ENCODE results near the gene DNAJB8.

Gene DNAJB8

DNA sequence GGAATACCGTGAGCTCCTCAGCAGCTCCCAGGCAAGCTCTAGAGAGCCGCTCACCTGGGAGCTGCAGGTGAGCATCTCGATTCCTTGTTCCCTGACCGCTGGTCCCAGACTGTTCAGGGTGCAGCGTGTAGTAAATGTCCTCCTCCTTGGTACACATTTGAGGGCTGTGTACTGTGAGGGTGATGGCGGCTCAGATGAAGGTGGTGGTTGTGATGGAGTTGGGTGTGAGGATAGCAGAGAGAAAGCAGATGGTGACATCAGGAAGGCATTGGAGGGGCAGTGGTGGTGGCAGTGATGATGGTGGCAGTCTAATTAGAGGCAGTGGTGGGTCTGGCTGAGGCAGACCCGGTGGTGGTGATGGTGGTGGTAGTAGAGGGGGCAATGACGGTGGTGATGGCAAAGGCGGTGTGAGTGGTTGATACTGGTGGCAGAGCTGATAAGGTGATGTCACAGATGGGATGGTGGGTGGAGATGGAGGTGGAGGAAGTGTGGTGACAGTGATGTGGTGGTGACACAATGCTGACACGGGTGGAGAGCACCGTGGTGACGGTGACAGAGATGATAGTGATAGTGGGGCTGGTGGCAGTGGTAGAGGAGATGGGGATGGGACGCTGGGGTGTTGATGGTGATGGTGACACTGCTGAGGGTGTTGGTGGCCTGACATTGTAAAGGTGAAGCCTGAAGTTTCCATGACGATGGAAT, at the start of gene DNAJB8:
DNAJB8 (minus strand) TSS at position 51 of the 702 bp plus-strand sequence. CDS start 3,645 bp downstream, outside the sequence.
- DNase-seq: peak in 1 of 2 experiments; percentile 24

DNA sequence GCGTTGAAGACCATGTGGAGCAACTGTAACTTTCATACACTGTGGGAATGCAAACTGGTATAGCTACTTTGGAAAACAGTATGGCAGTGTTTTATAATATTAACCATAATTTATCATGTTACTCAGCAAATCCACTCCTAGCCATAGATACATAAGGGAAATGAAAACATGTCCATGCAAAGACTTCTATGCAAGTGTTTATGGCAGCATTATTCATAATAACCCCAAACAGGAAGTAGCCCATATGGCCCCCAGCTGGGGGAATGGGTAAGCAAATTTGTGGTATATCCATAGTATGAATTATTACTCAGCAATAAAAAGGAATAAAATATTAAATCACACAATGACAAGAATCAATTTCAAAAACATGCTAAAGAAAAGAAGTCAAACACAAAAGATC, 49.3 kb upstream of the DNAJB8 start:
- no peak for DNase-seq

DNA sequence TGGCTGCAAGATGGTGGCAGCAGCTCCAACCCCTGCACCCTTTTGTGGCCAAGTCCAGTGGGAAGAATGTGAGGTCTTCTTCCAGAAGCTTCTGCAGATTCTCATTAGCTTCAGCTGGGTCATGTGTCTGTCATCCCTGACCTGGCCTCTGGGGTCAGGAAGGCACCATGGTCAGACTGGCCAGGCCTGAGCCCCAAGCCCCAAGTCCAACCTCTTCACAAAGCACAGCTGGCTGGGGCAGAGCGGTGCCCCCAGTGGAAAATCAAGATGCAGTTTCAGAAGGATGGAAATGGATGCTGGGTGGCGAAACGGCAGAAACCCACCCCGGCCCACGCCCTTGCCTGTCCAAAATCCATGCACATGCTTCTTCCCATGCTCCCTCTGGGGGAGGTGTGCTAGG, 42.2 kb upstream of the DNAJB8 start:
- DNase-seq: no peak

DNA sequence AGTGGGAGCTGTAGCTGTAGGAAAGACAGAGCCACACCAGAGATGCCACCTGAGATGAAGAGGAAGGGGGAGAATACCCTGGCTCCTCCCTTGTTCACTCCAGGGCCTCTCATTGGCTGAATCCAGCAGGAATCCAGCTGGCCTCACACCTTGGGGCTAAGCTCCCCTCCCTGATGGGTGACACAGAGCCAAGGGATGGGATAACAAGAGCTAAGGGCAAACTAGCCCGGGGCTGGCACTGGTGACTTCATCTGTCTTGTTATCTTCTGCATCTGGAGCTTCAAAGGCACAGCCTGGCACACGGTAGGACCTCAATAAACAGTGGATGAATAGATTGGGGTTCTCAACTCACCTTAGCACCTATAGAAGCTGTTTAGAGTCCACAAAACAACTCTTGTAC, 40.1 kb upstream of the DNAJB8 start:
- no peak for DNase-seq

DNA sequence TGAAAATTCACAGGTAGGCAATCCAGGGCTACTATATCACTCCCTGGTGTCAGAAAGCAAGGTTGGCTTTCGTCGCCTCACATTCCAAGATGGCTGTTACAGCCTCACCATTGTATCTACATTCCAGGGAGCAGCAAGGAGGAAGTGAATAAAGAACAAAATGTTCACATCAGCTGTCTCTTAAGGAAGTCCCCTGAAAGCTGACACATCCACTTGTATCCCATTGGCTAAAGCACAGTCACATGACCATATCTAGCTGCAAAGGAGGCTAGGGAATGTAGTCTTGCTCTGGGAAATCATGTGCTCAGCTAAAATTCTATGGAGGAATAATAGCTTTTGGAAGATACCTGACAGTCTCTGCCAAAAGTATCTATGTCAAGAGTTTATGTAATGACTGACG, 39.1 kb upstream of the DNAJB8 start:
- DNase-seq: no peak

DNA sequence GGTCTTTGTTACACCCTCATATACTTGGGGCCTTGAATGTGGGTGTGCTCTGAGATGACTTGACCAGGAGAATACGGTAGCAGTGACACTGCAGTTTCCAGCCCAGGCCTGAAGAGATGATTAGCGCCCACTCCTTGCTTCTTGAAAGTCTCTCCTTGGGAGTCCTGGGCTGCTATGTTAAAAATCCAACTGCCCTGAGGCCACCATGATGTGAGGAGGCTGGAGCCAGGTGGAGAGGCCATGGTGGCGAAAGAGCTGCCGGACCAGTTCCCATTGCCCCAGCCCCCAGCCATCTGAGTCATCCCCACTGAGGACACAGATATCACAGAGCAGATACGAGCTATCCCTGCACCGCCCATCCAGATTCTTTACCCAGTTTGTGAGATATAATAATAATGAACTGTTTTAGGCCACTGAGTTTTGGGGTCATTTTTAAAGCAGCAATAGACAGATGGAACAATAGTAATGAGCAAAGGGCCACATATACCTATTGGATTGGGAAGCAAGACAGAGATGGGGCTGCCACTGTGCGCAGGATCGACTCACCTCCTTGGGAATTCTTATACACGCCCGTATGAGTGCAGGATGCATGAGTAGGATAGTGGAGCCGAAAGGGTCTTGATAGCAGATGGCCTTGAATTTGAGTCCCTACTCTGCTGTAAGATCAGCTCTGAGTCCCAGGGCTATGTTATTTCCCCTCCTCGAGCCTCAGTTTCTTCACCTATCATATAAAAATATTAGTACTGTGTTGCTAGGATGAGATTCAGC, 38.5 kb upstream of the DNAJB8 start:
- DNase-seq: no peak

DNA sequence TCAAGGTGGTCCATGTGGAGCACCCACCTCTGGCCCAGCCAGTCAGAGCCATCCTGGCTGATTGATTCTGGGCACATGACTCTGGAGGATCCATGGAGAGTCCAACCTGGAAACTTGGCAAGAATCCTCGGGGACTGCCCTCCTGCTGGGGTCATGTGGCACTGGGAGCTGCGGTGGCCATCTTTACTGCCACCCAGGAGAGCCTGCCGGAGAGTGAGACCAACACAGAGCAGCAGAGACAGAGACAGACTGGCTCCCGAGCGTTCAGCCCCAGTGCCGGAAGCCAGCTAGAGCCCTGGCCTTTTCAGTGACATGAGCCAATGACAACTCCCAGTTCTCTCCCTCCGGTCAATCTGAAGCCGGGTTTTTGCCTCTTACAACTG, 37.8 kb upstream of the DNAJB8 start:
- no peak for DNase-seq

DNA sequence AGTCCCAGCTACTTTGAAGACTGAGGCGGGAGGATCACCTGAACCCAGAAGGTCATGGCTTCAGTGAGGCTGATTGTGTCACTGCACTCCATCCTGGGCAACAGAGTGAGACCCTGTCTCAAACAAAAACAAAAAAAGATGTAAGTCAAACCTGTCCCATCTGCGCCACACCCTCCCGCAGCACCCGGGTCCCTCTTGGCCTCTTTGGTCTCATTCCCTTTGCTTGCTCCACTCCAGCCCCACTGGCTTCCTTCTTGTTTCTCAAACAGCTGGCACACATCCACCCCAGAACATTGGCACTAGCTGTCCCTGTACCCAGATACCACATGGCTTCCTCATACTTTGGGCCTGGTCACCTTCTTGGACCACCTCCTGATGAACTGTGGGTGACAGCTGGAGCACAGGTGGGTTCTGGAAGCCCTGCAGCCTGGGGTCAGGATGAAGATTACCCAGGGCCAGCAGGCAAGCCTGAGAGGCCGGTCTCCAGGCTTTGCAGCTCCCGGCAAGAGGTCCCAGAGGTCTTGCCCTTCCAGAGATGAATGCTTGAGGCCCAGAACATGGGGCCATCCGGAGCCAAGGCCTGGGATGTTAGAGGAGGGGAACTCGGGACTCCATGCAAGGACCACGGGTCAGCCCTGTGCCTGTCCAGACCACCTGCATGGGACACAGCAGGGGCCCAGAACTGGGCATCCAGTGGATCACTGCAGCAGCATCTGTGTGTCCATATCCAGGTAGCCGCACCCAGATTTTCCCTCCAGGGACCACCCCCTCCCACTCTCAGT, 37.3 kb upstream of the DNAJB8 start:
- no peak for DNase-seq

DNA sequence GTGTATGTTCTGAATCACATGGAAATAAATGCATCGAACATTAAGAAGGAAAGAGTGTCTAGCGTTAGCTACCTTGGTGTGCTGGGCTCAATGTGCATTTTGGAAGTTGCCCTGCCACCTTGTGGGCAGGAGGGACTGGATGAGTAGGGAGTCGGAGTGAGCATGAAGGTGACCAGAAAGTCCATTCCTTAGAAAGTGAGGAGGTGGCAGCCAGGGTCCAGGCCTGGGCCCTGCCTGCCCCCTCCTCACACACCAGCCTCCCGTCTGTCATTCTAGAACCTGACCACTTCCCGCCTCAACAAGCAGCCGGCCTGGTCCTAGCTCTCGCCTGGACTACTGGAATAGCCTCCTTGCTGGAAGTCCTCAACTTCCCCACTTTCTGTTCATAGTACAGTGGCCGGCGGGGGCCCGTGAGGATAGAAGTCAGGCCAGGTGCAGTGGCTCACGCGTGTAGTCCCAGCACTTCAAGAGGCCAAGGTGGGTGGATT, 36.5 kb upstream of the DNAJB8 start:
- no peak for DNase-seq

DNA sequence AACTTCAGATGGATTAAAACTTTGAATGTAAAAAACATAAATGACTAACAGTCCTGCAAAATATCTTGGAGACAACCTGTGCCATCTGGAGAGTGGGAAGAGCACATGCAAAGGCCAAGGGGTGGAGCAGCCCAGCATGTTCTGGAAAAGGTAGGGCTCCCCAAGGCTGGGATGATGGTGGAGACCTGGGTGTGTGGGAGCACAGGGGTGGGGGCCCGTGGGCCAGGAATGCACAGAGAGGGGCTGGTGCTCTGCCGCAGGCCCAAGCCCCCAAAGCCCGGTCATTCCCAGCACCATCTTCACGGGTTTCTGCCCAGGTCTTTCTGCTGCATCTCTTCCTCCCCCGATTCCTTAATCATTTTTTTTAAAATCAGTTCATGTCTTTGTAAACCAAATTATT, 36.0 kb upstream of the DNAJB8 start:
- no peak for DNase-seq

DNA sequence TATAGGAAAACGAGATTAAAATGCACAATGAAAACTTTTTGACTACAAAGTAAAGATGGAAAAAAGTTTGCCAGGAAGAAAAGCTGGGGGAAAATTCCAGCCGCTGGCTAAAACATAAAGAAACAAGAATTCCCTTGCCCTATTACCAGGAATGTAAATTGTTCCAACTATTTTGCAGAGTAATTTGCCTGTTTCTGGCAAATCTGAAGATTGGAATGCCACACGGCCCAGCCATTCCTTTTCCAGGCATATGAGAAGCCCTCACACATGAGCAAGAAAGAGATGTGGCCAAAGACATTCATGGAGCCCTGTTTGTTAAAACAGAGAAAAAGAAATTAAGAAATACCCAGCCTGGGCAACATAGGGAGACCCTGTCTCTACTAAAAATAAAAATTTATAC, 34.7 kb upstream of the DNAJB8 start:
- DNase-seq: no peak

DNA sequence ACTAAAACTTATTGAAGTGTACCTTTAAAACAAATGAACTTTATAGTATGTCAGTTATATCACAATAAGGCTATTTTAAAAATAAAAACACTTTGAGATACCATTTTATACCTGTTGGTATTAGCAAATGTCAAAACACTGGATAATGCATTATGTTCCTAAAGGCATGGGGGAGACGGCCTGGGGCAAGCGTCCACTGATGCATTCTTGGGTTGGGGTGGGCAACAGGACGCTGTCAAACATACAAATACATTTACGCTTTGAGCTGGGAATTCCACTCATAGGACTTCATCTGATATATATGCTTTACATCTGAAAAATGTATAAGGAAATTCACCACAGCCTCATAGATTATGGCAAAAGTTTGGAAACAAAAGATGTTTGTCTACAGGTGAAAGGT, 33.9 kb upstream of the DNAJB8 start:
- no peak for DNase-seq

DNA sequence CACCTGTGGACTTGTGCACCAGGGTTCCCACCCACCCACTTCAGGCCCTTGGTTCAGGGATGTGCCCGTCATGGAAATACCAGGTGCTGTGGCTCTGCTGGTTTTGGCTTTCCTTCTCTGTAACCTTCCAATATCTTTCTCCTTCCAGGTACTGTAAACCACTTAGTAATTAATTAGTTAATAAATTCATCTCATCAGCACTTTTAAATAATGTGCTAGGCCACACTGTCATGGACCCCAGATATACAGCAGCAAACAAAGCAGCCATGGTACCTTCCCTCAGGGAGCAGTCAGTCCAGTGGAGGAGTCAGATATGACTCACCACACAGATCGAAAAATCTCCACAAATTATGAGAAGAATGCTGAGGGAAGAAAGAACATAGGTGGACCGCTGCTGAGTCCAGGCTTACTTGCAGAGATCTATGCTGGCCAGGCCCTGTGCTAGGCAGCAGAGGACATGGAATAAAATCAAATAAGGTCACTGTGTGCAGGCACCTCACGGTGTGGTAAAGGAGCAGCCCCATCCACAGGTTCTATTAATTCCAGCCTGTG, 33.1 kb upstream of the DNAJB8 start:
- no peak for DNase-seq

DNA sequence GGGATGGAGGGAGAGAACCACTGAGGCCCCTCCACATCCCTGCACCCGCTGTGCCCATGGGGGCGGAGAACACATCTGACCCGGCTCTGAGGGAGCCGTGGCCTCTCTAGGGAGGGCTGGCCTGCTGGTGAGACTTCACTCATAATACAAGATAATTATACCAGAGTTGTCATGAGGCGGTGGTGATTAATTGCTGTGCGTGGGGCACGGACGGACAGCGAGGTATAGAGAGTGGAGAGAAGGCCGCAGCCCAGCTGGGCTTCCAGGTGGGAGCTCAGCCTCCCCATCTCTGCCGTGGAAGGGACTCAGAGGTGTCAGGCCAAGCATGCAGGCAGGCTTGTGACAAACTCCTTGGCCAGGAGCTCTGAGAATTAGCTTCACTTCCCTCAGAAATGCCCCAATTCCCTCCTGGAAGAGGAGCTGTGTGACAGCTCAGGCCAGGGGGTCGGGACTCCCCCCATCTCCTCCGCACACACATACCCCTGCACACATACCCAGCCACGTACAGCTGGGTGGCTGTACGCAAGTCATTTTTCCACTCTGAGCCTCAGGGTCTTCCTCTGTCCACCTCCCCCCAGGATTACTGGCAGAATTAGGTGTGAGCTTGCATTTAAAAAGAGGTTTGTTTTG, 32.3 kb upstream of the DNAJB8 start:
- DNase-seq: no peak

DNA sequence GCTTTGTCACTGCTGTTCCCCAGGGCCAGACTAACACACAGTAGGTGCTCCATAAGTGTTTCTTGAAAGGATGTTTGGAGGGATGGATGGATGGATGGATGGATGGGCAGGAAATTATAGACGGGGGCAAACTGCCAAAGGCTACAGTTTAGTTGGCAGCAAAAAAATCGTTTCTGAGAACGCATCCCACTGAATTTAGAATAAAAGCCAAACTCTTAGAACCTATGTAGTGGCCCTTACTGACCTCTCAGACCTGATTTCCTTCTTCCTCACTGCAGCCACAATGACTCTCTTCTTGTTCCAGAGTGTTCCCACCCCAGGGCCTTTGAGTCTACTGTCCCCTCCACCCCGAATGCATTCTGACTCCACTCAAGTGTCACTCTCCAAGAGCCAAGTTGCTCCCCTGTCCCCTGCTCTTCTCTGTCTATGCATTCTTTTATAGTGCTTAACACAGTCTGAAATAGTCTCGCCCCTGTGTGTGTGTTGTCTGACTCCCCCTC, 31.5 kb upstream of the DNAJB8 start:
- no peak for DNase-seq

DNA sequence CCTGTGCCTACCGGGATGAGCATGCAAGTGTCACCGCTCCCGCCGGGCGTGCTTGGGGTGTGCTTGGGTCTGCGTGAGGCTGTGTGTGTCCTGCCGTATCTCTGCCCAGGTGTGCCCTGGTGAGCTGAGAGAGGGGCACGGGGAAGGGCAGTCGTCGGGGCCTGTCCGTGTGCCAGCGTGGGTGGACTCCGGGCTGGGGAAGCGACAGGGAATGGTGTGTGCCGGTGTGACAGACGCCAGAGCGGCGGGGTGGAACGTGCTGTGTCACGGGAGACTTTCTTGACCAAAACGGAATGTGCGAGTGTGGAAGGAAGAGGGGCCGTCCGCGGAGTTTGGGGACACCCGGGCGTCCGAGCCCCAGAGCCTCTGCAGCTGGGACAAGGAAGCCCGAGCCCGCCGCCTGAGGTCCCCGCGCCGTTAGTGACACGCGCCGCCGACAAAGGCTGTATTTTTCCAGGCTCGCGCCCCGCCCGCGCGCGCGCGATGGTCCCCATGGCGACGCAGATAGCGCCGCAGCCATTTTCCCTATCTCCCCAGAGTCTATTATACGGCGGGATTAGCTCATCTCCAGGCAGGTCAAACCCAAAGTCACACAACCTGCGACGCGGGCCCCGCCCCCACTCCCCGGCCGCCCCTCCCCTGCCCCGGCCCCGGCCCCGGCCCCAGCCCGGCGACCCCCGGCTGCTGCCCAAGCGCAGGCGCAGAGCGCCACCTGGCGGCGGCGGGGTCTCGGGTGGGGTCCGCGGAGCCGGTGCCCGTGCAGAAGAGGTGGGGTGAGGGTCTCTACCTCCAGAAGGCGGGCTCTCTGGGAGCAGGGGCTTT, 30.8 kb upstream of the DNAJB8 start:
- DNase-seq: peak; percentile 74 to 78

DNA sequence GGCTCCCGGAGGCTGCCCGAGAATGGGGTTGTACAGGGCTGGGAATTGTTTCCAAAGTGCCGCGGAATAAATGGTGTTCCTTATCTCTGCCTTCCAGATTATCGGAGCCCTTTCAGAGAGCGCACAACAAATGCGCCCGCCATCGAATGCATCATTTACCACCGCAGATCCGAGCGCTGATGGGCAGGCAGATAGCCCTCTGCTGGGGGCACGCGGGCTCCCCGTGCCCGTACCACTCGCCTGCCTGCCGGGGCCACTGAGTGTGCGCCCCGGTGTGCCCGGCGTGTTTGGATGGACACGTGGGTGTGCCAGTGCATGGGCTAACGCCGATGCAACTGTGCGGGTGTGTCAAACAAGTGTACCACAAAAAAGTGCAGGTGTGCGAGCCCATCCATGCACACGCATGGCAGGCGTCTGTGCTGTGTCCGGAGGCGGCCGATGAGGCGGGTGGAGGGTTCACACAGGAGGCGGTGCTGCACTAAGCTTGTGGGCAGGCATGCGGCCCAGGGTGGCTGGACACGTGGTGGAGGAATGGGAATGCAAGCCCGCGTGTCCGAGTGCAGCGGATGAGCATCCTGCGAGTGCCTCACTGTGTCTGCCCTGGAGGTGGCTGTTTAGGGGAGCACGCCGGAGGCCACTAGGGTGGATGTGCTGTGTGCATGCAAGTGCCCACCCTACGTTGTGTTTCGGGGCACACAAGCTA, 30.1 kb upstream of the DNAJB8 start:
- no peak for DNase-seq

DNA sequence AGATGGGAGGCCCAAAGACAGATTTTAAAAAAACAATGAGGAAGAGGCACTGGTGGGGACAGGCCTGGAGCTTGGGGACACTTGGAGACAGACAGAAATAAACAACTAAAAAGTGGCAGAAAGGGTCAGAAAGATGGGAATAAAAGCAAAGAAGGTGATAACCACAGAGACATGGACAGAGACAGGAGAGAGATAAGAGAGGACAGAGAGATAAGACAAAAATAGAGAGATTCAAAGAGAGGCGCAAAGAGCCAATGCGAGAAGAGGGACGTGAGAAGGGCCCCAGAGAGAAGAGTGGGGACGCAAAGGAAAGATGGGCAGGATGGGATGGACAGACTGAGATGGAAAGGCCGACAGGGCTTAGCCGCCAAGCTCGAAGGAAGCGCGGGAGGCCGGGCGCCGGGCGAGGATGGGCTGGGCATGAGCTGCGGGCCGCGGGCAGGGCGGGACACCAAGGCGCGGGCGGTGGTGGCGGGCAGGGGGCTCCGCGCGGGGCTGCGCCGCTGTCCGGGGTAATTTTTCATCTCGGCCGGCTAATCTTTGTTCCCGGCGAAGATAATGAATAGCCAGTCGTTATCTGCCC, 29.4 kb upstream of the DNAJB8 start:
- DNase-seq: no peak

DNA sequence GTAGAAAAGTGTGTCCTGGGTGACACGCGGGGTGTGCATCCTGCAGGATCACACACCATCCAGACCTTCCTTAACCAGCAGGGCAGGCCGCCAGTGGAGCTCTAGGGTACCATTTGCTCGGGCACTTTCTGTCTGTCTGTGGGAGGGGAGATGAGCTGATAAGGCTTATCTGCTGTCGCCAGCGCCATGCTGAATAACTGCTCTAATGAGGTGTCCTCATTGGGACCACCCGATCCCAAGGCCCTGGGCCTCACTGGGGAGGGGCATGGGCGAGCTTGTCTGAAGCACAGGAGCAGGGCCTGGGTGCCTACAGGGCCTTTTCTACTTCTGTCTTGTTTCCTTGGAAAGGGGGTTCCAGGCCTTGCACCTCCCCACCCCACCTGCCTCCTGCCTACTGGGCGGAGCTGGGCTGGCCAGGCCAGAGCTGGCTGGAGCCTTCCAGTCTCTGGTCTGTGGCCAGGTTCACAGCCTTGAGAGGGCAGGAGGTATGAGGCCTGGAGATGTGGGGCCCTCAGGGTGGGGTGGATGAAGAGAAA, 28.8 kb upstream of the DNAJB8 start:
- DNase-seq: no peak

DNA sequence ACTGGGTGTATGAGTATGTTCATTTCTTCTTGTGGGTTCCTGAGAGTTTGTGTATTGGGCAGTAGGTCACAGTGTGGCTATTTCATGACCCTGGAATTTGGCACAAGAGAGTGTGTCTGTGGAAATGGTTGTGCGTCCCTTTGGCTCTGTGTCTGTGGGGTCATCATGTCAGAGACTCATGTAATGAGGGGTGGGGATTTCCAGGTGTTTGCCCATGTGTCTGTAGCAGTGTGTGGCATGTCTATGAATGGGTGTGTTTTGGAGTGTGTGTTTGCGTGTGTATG, 27.6 kb upstream of the DNAJB8 start:
- DNase-seq: no peak
